Endothelial cell of umbilical vein (primary cell): Measurements from ENCODE around the gene PCDHA5. TPM values are rescaled to one million over a fixed set of nuclear protein-coding genes. Genes with fewer than 3 reads are reported as not detected.
"Not testable (repeated sequence)": the region's sequence is repeated elsewhere in the genome, so short reads cannot be mapped to it uniquely, and the experiment has no call there.

ENCODE experiments used
- BruUV-seq: library from RNA; stranded (reverse); fragments of 400-500 nt; replicated peaks from 2 replicates; lab custom pipeline; 2021; lab: Mats Ljungman, UMichigan
- CTCF ChIA-PET: fragments of 300-600, 350-600 bp; sonication (Branson Sonifier 250); formaldehyde crosslinking; loops from one replicate; lab custom pipeline; 2021; ENCODE audit warnings: antibody characterized with exemption, inconsistent platforms; lab: Charles Lee
- POLR2A ChIA-PET: fragments of 300-600, 350-600 bp; sonication (Branson Sonifier 250); formaldehyde crosslinking; loops from one replicate; lab custom pipeline; 2021; ENCODE audit warnings: antibody characterized with exemption, inconsistent platforms; lab: Charles Lee
- DNase-seq: peaks from one replicate; pipeline ENCODE4 v3.0.0-alpha.2; 2011; ENCODE audit warnings: low read depth, low spot score
- FAIRE-seq: peaks from 2 replicates; lab custom pipeline; 2011; peaks lifted over from hg19 to GRCh38; lab: Jason Lieb, UNC
- H2AFZ ChIP-seq: 2 replicates; pipeline ENCODE4 v1.6.0; 2012; ENCODE audit warnings: low read depth, low read length, control low read depth, inconsistent platforms
- H3K27ac ChIP-seq: 2 replicates; pipeline ENCODE4 v1.5.1; 2011; ENCODE audit warnings: low read depth, mild to moderate bottlenecking, control low read depth, low read length, moderate library complexity; ENCODE audit not compliant: insufficient read depth
- H3K27me3 ChIP-seq, 2 experiments: 2 replicates each; pipeline versions ENCODE4 v1.6.0 to v1.6.1; 2011; ENCODE audit warnings: low read length in 2 of 2, mixed read lengths in 1 of 2; ENCODE audit not compliant: control insufficient read depth in 2 of 2, insufficient read depth in 2 of 2
- H3K36me3 ChIP-seq, 2 experiments: 2 replicates in 1 of 2; 3 replicates in 1 of 2; pipeline ENCODE4 v1.5.1; 2011; ENCODE audit warnings: low read length in 2 of 2, mild to moderate bottlenecking in 1 of 2, moderate library complexity in 1 of 2; ENCODE audit not compliant: control insufficient read depth in 2 of 2, insufficient read depth in 2 of 2; ENCODE audit errors: extremely low read depth in 1 of 2
- H3K4me1 ChIP-seq: 3 replicates; pipeline ENCODE4 v1.5.1; 2011; ENCODE audit warnings: mild to moderate bottlenecking, low read length; ENCODE audit not compliant: control insufficient read depth, insufficient read depth; ENCODE audit errors: extremely low read depth
- H3K4me2 ChIP-seq: 2 replicates; pipeline ENCODE4 v1.6.1; 2011; ENCODE audit warnings: low read length, control low read depth, mixed read lengths; ENCODE audit not compliant: insufficient read depth
- H3K4me3 ChIP-seq, 3 experiments: fragments of 200-600 bp in 1 of 3; sonication (generic), shearing (Covaris generic) in 1 of 3; replicated peaks in 1 of 3; 2 replicates each; pipeline ENCODE4 v1.5.1; 2011 to 2016; ENCODE audit warnings: control low read depth in 3 of 3, low read length in 3 of 3, mild to moderate bottlenecking in 2 of 3, inconsistent platforms in 1 of 3, low read depth in 1 of 3, moderate library complexity in 1 of 3; ENCODE audit not compliant: insufficient read depth in 1 of 3
- H3K79me2 ChIP-seq: 2 replicates; pipeline ENCODE4 v1.6.0; 2012; ENCODE audit warnings: low read length, inconsistent platforms; ENCODE audit not compliant: control insufficient read depth, insufficient read depth
- H3K9ac ChIP-seq: replicated peaks from 2 replicates; pipeline ENCODE3; 2011; ENCODE audit warnings: low read length, control low read depth; ENCODE audit not compliant: insufficient read depth; ENCODE audit errors: extremely low read depth
- H3K9me1 ChIP-seq: replicated peaks from 3 replicates; pipeline ENCODE4 v1.6.0; 2011; ENCODE audit warnings: mild to moderate bottlenecking, low read length; ENCODE audit not compliant: control insufficient read depth, insufficient read depth; ENCODE audit errors: extremely low read depth
- H3K9me3 ChIP-seq: replicated peaks from 2 replicates; pipeline ENCODE4 v1.5.1; 2012; ENCODE audit warnings: low read length, inconsistent platforms; ENCODE audit not compliant: control insufficient read depth, insufficient read depth
- H4K20me1 ChIP-seq: replicated peaks from 2 replicates; pipeline ENCODE3; 2011; ENCODE audit warnings: mild to moderate bottlenecking, low read length; ENCODE audit not compliant: control insufficient read depth, insufficient read depth; ENCODE audit errors: extremely low read depth
- POLR2A ChIP-seq: IDR thresholded peaks from 2 replicates; pipeline ENCODE4 v1.6.1; 2012; ENCODE audit warnings: low read depth, mild to moderate bottlenecking, control low read depth, low read length
- dilution Hi-C: fragments of 300-500 bp; cut with MboI; formaldehyde crosslinking; loops from one replicate; pipeline ENCODE4 v1.15.0; 2019; ENCODE audit warnings: low sequenced_read_pairs; ENCODE audit not compliant: extremely low pct_ligation_motif_present
- intact Hi-C: fragments of 100-400 bp; cut with micrococcal nuclease; formaldehyde crosslinking; loops from one replicate; pipeline ENCODE4 v1.10.0; 2022
- polyA plus RNA-seq, 4 experiments: library from polyadenylated mRNA; depleted of rRNA in 3 of 4; stranded (reverse) in 3 of 4; unstranded in 1 of 4; fragments of >200 nt; gene quantifications; 2 replicates each; pipeline versions ENCODE4 v1.2.1 to v1.2.3, GENCODE V29; 2011 to 2012; ENCODE audit warnings: missing spikeins in 1 of 4
- total RNA-seq: library from RNA; stranded (reverse); gene quantifications from 2 replicates; pipeline ENCODE4 v1.2.3, GENCODE V29; 2021
- TF ChIP-seq, protein P1 (sequence below): IDR thresholded peaks from 2 replicates; pipeline ENCODE4 v1.6.1; 2011; ENCODE audit not compliant: insufficient read depth, insufficient read length
- TF ChIP-seq, protein P2 (sequence below), 2 donors: IDR thresholded peaks; 1 replicate in 1 of 2; 2 replicates in 1 of 2; pipeline ENCODE4 v1.5.1; 2011; ENCODE audit warnings: low read length in 2 of 2, mild to moderate bottlenecking in 2 of 2, moderate library complexity in 2 of 2, control low read depth in 1 of 2, inconsistent platforms in 1 of 2, low read depth in 1 of 2; ENCODE audit not compliant: insufficient read depth in 1 of 2; ENCODE audit errors: extremely low read depth in 1 of 2

The PCDHA5 gene
- total and polyA plus RNA-seq, 2 donors (not counting 3 experiments of a cell fraction or from before 2014, with no cell fraction given) = not detected

DNA sequence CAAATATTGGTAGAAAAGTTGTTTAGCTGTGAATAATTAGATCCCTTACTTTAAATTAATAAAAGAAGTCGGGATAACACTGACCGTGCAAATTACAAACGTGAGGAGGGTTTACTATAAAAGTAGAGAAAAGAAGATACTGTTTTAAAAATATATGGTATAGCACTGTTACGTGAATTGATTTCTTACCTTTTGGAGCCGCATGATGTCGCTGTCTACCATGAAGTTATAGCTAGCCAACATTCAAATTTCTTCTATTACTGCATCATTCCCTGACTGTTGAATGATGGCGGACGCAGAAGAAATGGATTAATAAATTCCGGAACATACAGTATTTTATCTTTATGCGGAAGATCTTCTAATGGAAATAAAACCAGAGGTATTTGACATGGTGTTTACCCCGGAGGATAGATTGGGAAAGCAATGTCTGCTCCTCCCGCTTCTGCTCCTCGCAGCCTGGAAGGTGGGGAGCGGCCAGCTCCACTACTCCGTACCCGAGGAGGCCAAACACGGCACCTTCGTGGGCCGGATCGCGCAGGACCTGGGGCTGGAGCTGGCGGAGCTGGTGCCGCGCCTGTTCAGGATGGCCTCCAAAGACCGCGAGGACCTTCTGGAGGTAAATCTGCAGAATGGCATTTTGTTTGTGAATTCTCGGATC lies 6.4 kb downstream of the PCDHA5 start, which contains the start of gene PCDHA6:
TSS of gene PCDHA6 (plus strand) at position 257 of the 658 bp plus-strand sequence. CDS start at position 389, 132 bp downstream.
- Histone ChIP-seq H3K9me3 (no peaks in the 10 kb centered on the region), H3K4me3 (no peak within 1 kb of the TSS), H3K4me2 (no peak within 1 kb of the TSS), H4K20me1 (no peaks in the 10 kb centered on the region), H3K4me1 (no peaks in the 10 kb centered on the region), H3K36me3 (no peaks in the 10 kb centered on the region), H3K9ac (no peak within 1 kb of the TSS), H3K79me2 (no peaks in the 10 kb centered on the region), H3K9me1 (no peaks in the 10 kb centered on the region), H3K27ac (no peak within 1 kb of the TSS), H3K27me3 (no peaks in the 10 kb centered on the region), H2AFZ (no peak within 1 kb of the TSS)
- POLR2A ChIA-PET = no interaction called here
- intact Hi-C loops (no loop called here), dilution Hi-C loops (no loop called here)
- peak; percentile 4 for DNase-seq
- CTCF ChIA-PET = interaction anchor here (0.8 to 1.4 kb wide), 2 partner anchors 20 to 42 kb away, joined by 3 to 4 read pairs; partner anchors contain the start of gene PCDHA1
- no TSS peak for BruUV-seq
- no peak for FAIRE-seq
- TF ChIP-seq, protein P1, sequence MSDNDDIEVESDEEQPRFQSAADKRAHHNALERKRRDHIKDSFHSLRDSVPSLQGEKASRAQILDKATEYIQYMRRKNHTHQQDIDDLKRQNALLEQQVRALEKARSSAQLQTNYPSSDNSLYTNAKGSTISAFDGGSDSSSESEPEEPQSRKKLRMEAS = no peak
- TF ChIP-seq, protein P2, sequence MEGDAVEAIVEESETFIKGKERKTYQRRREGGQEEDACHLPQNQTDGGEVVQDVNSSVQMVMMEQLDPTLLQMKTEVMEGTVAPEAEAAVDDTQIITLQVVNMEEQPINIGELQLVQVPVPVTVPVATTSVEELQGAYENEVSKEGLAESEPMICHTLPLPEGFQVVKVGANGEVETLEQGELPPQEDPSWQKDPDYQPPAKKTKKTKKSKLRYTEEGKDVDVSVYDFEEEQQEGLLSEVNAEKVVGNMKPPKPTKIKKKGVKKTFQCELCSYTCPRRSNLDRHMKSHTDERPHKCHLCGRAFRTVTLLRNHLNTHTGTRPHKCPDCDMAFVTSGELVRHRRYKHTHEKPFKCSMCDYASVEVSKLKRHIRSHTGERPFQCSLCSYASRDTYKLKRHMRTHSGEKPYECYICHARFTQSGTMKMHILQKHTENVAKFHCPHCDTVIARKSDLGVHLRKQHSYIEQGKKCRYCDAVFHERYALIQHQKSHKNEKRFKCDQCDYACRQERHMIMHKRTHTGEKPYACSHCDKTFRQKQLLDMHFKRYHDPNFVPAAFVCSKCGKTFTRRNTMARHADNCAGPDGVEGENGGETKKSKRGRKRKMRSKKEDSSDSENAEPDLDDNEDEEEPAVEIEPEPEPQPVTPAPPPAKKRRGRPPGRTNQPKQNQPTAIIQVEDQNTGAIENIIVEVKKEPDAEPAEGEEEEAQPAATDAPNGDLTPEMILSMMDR (IDR thresholded peaks at IDR 0.05; ENCODE audit: extremely low read depth in 1 of 2, insufficient read depth in 1 of 2, low read depth in 1 of 2, low read length in 2 of 2) = peak in 1 of 2 donors; percentile 4

DNA sequence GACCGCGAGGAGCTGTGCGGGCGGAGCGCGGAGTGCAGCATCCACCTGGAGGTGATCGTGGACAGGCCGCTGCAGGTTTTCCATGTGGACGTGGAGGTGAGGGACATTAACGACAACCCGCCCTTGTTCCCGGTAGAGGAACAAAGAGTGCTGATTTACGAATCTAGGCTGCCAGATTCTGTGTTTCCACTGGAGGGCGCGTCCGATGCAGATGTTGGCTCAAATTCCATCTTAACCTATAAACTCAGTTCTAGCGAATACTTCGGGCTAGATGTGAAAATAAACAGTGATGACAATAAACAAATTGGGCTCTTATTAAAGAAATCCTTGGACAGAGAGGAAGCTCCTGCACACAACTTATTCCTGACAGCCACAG lies 6.9 kb downstream of the PCDHA5 start:
- DNase-seq (no peak), FAIRE-seq (no peak)
- Histone ChIP-seq H3K27ac (no peak overlapping the region), H2AFZ (no peak overlapping the region), H3K79me2 (no peaks in the 10 kb centered on the region), H3K9ac (no peak overlapping the region), H4K20me1 (no peaks in the 10 kb centered on the region), H3K4me1 (no peaks in the 10 kb centered on the region), H3K9me3 (no peaks in the 10 kb centered on the region), H3K27me3 (no peaks in the 10 kb centered on the region), H3K4me3 (no peak overlapping the region), H3K36me3 (no peaks in the 10 kb centered on the region), H3K4me2 (no peak overlapping the region), H3K9me1 (no peaks in the 10 kb centered on the region)
- intact Hi-C loops = no loop called here
- no peak for TF ChIP-seq POLR2A
- BruUV-seq = no TSS peak
- dilution Hi-C loops = no loop called here
- ChIA-PET POLR2A (no interaction called here), CTCF (interaction anchor here (0.8 to 1.4 kb wide), 2 partner anchors 19 to 43 kb away, joined by 3 to 4 read pairs; partner anchors contain the start of gene PCDHA1)

DNA sequence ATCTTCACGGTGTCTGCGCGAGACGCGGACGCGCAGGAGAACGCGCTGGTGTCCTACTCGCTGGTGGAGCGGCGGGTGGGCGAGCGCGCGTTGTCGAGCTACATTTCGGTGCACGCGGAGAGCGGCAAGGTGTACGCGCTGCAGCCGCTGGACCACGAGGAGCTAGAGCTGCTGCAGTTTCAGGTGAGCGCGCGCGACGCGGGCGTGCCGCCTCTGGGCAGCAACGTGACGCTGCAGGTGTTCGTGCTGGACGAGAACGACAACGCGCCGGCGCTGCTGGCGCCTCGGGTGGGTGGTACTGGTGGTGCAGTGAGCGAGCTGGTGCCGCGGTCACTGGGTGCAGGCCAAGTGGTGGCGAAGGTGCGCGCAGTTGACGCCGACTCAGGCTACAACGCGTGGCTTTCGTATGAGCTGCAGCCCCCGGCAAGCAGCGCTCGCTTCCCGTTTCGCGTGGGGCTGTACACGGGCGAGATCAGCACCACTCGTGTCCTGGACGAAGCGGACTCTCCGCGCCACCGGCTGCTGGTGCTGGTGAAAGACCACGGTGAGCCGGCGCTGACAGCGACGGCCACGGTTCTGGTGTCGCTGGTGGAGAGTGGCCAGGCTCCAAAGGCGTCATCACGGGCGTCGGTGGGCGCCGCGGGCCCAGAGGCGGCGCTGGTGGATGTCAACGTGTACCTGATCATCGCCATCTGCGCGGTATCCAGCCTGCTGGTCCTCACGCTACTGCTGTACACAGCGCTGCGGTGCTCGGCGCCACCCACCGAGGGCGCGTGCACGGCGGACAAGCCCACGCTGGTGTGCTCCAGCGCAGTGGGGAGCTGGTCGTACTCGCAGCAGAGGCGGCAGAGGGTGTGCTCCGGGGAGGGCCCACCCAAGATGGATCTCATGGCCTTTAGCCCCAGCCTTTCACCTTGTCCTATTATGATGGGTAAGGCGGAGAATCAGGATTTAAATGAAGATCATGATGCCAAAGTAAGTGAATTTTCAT lies 8.4 kb downstream of the PCDHA5 start:
- intact Hi-C loops, H3K4me1 ChIP-seq, H3K9me1 ChIP-seq, BruUV-seq, H3K9ac ChIP-seq, DNase-seq, dilution Hi-C loops, H3K27me3 ChIP-seq, H2AFZ ChIP-seq, POLR2A ChIA-PET, H3K9me3 ChIP-seq, H3K4me2 ChIP-seq, H4K20me1 ChIP-seq, H3K4me3 ChIP-seq, H3K27ac ChIP-seq, FAIRE-seq, H3K36me3 ChIP-seq, H3K79me2 ChIP-seq: not testable (repeated sequence)
- CTCF ChIA-PET = interaction anchor here (1.3 kb wide), 1 partner anchor 206 kb away, joined by 3 read pairs; no protein-coding TSS in a partner anchor
